ENCODE data around the gene UBR3.

Gene UBR3

DNA sequence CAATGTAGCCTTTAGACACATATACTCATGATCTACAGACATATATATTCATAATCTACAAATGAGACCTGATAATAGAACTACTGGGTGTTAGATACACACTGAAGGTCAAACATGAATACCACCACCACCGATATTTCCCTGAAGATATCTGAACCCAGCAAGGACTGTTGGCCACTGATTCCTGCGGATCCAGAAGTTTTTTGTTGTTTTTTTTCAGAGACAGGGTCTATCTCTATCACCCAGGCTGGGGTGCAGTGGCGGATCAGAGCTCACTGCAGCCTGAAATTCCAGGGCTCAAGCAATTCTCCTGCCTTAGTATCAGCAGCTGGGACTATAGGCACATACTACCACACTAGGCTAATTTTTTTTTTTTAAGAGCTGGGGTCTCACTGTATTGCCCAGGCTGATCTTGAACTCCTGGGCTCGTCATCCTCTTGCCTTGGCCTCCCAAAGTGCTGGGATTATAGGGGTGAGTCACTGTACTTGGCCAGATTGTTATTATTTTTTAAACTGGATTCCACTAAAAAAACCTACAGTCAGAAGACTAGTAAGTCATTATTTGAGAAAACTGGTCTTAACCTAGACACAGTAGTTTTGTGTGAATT lies 4.4 kb upstream of the UBR3 start:
- in situ Hi-C loops (cut with MboI; ENCODE audit: low pct_unique_long_range_greater_than_20kb, low sequenced_read_pairs, unreplicated experiment): no loop called here
- DNase-seq (ENCODE audit: low spot score): no peak

DNA sequence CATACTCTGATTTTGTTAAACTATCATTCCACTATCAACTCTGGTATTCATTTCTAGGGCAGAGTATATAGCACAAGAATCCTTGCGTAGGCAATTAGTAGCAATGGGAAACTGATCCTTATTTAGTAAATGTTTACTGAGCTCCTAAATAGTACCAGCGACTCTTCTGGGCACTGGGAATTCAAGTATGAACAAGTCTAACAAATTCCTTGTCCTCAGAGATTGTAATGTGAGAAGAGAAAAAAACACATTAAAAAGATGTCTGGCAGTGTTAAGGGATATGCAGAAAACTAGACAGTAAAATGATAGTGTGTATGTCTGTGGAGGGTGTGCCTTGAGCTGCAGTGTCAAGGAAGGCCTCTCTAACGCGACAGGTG lies 3.3 kb upstream of the UBR3 start:
- in situ Hi-C loops (cut with MboI; ENCODE audit: low pct_unique_long_range_greater_than_20kb, low sequenced_read_pairs, unreplicated experiment): no loop called here
- no peak for DNase-seq (ENCODE audit: low spot score)
- TF ChIP-seq, protein P1, sequence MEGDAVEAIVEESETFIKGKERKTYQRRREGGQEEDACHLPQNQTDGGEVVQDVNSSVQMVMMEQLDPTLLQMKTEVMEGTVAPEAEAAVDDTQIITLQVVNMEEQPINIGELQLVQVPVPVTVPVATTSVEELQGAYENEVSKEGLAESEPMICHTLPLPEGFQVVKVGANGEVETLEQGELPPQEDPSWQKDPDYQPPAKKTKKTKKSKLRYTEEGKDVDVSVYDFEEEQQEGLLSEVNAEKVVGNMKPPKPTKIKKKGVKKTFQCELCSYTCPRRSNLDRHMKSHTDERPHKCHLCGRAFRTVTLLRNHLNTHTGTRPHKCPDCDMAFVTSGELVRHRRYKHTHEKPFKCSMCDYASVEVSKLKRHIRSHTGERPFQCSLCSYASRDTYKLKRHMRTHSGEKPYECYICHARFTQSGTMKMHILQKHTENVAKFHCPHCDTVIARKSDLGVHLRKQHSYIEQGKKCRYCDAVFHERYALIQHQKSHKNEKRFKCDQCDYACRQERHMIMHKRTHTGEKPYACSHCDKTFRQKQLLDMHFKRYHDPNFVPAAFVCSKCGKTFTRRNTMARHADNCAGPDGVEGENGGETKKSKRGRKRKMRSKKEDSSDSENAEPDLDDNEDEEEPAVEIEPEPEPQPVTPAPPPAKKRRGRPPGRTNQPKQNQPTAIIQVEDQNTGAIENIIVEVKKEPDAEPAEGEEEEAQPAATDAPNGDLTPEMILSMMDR (IDR thresholded peaks at IDR 0.05; ENCODE audit: extremely low read depth, insufficient read depth, missing control alignments): no peak

More for the DNA sequence above, 4.4 kb upstream of the UBR3 start:
- TF ChIP-seq, protein P1 (IDR thresholded peaks at IDR 0.05; ENCODE audit: extremely low read depth, insufficient read depth, missing control alignments): no peak

DNA sequence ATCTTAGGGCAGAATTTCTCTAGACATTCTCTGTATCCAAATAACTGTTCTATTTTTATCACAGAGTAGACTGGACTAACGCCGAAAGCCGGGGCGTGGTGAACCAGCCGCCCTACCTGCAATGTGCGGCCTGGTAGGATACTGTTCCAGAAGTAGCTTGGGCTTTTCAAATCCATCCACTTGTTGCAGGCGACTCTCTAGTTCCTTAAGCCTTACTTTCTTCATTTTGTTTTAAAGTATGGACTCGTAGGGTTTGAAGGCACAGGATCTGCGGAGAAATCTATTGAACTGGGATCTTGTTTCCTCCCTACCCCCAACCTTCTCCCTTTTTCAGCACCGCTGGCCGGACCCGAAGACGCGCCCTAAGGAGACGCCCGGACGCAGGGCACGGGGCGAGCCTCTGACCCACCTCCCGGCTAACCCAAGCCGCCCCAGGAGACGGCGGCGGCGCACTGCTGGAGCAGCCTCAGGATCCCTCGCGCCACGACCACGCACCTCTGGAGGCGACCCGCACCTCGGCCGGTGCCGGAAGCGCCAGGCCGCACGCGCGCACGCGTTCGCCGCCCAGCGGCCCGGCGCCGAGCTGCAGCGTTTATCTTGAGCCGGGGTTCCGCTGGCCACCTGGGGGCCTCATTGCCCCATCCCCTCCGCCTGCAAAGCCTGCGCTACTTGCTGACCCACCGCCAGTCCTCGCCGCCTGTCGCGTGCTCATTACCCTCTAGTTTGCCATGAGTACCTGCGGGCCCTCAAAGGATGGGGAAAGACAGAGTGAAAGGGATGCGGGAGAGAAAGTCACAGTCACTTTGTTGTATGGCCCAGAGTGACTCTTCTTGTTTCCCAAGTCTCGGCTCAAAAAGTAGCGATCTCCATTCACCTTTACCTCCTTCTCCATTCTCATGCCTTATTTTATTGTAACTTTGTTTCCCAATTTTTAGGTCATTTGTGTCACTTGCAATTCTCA lies 2.6 kb upstream of the UBR3 start, which contains the start of gene METTL5:
METTL5 (minus strand) TSS at position 533 of the 961 bp plus-strand sequence; CDS start at position 225, 308 bp downstream.
- in situ Hi-C loops (cut with MboI; ENCODE audit: low pct_unique_long_range_greater_than_20kb, low sequenced_read_pairs, unreplicated experiment): no loop called here
- DNase-seq (ENCODE audit: low spot score): peak; percentile 91
- TF ChIP-seq, protein P1 (IDR thresholded peaks at IDR 0.05; ENCODE audit: extremely low read depth, insufficient read depth, missing control alignments): peak; percentile 100

DNA sequence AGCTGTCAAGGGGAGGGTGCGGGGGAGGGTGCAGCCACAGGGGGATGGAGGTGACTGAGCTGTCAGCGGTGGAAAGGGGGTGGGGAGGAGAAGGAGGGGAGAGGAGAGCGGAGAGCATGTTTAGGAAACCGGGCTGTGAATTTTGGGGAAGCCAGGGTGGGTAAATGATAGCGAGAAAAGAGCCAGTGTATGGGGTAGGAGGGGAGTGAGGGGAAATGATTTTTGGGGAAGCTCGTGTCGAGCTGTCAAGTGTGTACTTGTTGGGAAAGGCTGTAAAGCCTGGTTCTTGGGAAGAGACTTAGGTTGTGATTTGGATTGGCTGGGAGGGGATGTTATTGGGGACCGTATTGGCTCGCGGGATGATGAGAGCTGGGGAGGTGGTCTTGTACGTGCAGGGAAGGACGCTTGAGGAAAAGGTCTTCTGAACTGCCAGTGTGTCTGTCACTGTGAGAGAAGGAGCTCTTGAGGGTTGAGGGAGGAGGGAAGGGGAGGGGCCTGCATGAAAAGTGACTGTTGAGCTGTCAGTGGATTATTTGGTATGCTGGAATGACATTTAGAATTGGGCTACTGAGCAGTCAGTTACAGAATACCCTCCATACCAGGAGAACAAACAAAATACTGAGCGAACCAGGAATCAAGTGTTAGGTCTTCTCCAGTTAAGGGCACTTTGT lies 1.0 kb downstream of the UBR3 start:
- in situ Hi-C loops (cut with MboI; ENCODE audit: low pct_unique_long_range_greater_than_20kb, low sequenced_read_pairs, unreplicated experiment): no loop called here
- peak; percentile 73 for DNase-seq (ENCODE audit: low spot score)
- TF ChIP-seq, protein P1 (IDR thresholded peaks at IDR 0.05; ENCODE audit: extremely low read depth, insufficient read depth, missing control alignments): no peak

DNA sequence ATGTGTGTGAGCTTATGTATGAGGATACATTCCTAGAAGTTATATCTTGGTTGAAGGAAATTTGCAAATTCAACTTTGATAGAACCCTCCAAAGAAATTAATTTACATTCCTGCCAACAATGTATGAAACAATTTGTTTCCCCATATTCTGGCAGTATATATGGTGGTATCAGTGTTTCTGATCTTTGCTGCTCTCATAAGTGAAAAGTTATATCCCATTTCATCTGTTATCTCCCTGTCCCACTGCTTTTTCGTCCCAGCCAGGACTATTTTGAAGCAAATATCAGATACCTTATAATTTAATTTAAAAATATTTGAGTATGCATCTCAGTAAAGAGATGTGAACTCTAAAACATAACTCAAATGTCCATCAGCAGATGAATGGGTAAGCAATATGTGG lies 7.1 kb downstream of the UBR3 start:
- DNase-seq (ENCODE audit: low spot score): no peak
- TF ChIP-seq, protein P1 (IDR thresholded peaks at IDR 0.05; ENCODE audit: extremely low read depth, insufficient read depth, missing control alignments): no peak
- in situ Hi-C loops (cut with MboI; ENCODE audit: low pct_unique_long_range_greater_than_20kb, low sequenced_read_pairs, unreplicated experiment): no loop called here

DNA sequence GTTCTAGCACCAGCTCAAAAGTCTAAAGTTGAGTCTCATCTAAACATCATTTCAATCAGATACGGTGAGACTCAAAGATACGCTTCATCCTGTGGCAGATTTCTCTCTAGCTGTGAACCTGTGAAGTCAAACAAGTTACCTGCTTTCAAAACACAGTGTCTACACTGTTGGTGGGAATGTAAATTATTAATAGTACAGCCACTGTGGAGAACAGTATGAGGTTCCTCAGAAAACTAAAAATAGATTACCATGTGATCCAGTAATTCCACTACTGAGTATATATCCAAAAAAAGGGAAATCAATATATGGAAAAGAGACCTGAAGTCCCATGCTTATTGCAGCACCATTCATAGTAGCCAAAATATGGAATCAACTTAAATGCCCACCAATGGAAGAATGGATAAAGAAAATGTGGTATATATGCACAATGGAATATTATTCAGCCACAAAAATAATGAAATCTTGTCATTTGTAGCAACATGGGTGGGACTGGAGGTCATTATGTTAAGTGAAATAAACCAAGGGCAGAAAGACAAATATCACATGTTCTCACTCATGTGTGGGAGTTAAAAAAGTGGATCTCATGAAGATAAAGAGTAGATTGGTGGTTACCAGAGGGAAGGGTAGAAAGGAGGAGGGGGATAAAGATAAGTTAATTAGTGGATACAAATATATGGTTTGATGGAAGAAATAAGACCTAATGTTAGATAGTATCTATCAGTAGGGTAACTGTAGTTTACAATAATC lies 11.7 kb downstream of the UBR3 start:
- TF ChIP-seq, protein P1 (IDR thresholded peaks at IDR 0.05; ENCODE audit: extremely low read depth, insufficient read depth, missing control alignments): no peak
- in situ Hi-C loops (cut with MboI; ENCODE audit: low pct_unique_long_range_greater_than_20kb, low sequenced_read_pairs, unreplicated experiment): no loop called here
- no peak for DNase-seq (ENCODE audit: low spot score)
